ENCODE data around the gene FNDC10. TPM values are rescaled to one million over a fixed set of nuclear protein-coding genes. Genes with fewer than 3 reads are reported as not detected.

Gene FNDC10
- total RNA-seq, 1 donor from 2014 or later, result 7.4 TPM

DNA sequence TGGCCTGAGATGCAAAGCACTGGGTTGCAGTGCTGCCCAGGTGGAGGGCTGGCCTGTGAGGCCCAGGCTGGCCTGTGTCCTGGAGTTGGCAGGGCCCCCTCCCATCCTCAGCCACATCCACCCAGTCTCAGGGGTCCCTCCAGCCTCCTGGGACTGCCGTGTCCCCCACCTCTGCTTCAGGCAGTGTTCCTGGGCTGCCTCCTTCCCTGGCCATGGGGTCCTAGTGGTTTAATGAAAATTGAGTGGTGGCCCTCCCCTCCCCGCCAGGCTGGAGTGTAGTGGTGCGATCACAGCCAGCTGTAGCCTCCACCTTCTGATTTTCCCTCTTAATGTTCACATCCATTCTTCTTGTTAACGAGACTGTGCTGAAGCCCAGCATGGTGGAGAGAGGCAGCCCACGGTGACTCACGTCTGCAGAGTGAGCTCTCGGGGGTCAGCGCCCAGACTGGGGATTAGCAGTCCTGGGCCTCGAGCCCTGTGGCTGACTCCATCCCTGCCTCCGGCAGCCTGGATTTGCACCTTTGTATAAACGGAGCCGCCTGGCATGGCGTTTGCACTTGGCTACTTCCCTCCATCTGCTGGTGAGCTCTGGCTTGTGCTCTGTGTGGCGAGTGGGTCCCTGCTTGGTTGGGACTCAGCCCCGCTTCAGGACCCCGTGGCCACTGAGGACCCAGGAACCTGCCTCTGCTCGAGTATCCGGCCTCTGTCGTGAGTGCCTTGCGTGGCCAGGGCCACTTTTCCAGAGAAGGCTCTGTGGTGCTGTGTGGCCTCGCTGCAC, 22.3 kb upstream of the FNDC10 start:
- Histone ChIP-seq H3K27ac (no peak overlapping the region), H3K4me3 (no peak overlapping the region), H3K4me1 (peaks cover 2% of the 10 kb centered on the region), H3K9me3 (no peaks in the 10 kb centered on the region), H3K36me3 (peaks cover 15% of the 10 kb centered on the region), H3K27me3 (no peaks in the 10 kb centered on the region)
- intact Hi-C loops (cut with DNase I), result no loop called here
- ATAC-seq (no peak), DNase-seq (no peak)
- TF ChIP-seq, protein P1, sequence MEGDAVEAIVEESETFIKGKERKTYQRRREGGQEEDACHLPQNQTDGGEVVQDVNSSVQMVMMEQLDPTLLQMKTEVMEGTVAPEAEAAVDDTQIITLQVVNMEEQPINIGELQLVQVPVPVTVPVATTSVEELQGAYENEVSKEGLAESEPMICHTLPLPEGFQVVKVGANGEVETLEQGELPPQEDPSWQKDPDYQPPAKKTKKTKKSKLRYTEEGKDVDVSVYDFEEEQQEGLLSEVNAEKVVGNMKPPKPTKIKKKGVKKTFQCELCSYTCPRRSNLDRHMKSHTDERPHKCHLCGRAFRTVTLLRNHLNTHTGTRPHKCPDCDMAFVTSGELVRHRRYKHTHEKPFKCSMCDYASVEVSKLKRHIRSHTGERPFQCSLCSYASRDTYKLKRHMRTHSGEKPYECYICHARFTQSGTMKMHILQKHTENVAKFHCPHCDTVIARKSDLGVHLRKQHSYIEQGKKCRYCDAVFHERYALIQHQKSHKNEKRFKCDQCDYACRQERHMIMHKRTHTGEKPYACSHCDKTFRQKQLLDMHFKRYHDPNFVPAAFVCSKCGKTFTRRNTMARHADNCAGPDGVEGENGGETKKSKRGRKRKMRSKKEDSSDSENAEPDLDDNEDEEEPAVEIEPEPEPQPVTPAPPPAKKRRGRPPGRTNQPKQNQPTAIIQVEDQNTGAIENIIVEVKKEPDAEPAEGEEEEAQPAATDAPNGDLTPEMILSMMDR (IDR thresholded peaks at IDR 0.05), result no peak

DNA sequence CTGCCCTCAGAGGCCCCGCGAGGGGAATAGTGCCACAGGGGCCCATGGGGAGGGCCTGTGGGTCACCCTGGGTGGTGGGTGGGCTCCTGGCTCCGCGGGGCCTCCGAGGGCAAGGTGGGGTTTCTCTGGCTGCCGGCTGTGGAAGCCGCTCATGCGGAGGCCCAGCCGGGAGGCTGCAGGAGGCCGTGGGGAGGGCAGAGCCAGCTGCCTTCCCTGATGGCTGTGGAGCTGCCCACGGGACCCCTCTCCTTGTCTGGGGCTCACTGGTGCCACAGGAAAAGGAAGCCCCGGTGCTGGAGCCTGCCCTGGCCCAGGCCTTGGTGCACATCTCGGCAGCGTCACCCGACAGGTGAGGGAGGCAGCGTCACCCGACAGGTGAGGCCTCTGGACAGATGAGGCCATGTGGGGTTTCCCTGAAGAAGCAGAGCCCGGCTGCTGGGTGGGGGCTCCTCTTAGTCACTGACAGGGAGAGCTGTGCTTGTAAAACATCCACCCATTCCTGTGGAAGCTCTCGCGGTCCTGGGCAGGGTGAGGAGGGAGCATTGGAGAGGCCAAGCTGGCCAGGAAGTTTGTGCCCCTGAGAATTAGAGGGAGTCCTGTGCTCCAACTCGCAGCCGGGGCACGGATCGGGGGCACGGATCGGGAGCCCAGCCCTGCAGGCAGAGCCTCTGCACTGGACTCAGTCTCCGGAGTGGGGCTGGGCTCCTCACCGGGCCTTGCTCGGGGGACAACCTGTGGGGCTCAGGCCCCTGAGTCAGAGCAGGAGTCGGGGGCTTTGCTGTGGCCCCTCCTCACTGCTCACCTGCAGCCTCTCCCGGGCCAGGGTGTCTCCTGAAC, 21.5 kb upstream of the FNDC10 start:
- Histone ChIP-seq H3K36me3 (peaks cover 15% of the 10 kb centered on the region), H3K27ac (no peak overlapping the region), H3K4me3 (no peak overlapping the region), H3K4me1 (peaks cover 10% of the 10 kb centered on the region), H3K27me3 (no peaks in the 10 kb centered on the region), H3K9me3 (no peaks in the 10 kb centered on the region)
- no peak for DNase-seq
- no peak for ATAC-seq
- intact Hi-C loops (cut with DNase I), result no loop called here
- TF ChIP-seq, protein P1 (IDR thresholded peaks at IDR 0.05), result no peak

DNA sequence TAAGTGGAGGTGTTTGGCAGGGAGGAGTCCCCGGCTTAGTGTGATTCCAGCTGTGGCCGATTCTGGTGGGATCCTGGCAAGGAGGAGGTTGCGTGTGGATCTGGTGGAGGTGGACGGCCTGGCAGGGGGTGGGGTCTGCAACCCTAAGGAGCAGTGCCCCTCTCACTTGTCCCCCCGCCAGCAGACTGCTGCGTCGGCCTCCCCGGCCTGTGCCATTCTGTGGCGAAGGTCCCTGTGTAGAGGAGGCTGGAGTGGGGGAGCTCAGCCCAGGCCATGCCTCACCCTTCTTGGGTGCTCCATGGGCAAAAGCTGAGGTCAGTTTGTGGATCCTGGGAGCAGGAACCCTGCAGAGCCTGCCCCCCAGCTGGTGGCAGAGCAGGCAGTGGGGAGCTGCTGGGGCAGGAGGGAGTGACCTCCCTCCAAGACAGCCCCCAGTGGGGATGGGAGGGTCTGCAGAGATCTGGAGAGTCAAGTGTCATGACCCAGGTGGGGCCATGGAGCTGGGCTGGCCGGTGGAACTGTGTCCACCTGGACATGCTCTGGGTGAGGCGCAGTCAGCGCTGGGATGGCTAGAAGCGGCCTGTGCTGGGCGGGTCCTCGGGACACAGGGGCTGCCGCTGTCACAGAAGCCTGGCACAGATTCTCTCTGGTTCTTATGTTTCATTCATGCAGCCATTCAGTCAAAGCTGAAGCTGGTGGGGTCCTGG, 20.7 kb upstream of the FNDC10 start:
- intact Hi-C loops (cut with DNase I), result no loop called here
- Histone ChIP-seq H3K4me3 (no peak overlapping the region), H3K4me1 (peaks cover 11% of the 10 kb centered on the region), H3K36me3 (peaks cover 15% of the 10 kb centered on the region), H3K27ac (no peak overlapping the region), H3K9me3 (no peaks in the 10 kb centered on the region), H3K27me3 (no peaks in the 10 kb centered on the region)
- no peak for ATAC-seq
- TF ChIP-seq, protein P1 (IDR thresholded peaks at IDR 0.05), result no peak
- DNase-seq, result no peak

DNA sequence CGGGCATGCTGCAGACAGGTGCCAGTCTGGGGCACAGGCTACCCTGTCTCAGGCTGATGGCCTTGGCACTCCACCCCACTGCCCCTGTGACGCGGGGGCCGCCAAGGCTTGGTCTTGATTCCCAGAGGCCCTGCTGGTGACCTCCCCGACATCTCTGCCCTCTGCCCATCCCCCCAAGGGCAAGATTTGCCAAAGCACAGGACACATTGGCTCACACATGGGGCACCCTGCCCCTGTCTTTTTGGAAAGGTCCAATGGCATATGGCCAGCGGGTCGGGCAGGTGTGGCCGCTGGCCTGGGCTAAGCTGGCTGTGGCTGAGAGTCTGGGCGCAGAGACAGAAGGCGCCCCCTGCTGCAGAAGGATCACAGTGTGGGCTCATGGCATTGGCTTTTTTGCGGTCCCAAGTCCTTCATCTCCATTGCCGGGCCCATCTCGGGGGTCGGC, 20.0 kb upstream of the FNDC10 start:
- Histone ChIP-seq H3K36me3 (peaks cover 15% of the 10 kb centered on the region), H3K27ac (no peak overlapping the region), H3K4me1 (peaks cover 11% of the 10 kb centered on the region), H3K27me3 (no peaks in the 10 kb centered on the region), H3K9me3 (no peaks in the 10 kb centered on the region), H3K4me3 (no peak overlapping the region)
- ATAC-seq (no peak), DNase-seq (no peak)
- TF ChIP-seq, protein P1 (IDR thresholded peaks at IDR 0.05), result peak; percentile 21
- intact Hi-C loops (cut with DNase I), result no loop called here

DNA sequence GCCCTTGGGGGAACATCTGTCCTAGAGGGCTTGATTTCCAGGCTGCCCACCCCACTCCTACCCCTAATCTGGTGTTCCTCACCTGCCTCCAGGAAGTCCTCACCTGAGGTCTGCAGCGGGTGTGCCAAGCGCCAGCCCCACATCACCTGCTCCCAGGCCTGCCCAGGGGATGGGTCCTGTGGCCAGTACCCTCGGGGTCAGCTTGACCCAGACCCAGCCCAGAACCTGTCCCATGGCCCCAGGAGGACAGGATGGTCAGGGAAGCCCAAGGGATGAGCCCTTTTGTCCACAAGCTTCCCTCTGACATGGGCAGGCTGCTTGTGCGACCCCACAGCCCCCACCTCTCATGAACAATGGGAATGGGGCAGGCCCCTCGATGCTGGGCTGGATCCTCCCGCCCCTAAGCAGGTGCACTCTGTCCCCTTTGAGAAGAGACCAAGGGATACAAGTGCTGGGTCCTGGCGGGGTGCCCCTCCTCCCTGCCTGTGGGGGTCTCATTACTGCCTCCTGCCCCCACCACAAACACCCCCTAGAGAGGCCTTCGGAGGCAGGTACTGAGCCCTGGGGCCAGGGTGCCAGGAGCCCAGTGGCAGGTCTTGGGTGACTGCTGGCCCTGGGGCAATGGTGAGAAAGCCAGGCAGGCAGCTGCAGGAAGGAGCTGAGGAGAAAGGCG, 18.6 kb upstream of the FNDC10 start:
- DNase-seq, result no peak

More for the DNA sequence above, 18.6 kb upstream of the FNDC10 start:
- H3K4me1 ChIP-seq, result peaks cover 23% of the 10 kb centered on the region
- TF ChIP-seq, protein P1 (IDR thresholded peaks at IDR 0.05), result no peak
- no peaks in the 10 kb centered on the region for H3K9me3 ChIP-seq
- no peak overlapping the region for H3K27ac ChIP-seq
- intact Hi-C loops (cut with DNase I), result no loop called here
- no peak for ATAC-seq
- no peaks in the 10 kb centered on the region for H3K27me3 ChIP-seq
- H3K4me3 ChIP-seq, result no peak overlapping the region
- peaks cover 15% of the 10 kb centered on the region for H3K36me3 ChIP-seq
